IPS-NIHi7 (cell line): ENCODE data around the gene GNGT1.

Source experiments
- DNase-seq: peaks from one replicate; pipeline ENCODE4 v3.0.0; 2012; ENCODE audit warnings: mixed read lengths; ENCODE audit errors: extremely low spot score

The GNGT1 gene

GRCh38 chr7:93906267-93906666 is at the start of gene GNGT1:
TSS of gene GNGT1 (plus strand) at chr7:93906567. CDS start at chr7:93906747, 180 bp downstream.
- DNase-seq, result no peak

GRCh38 chr7:93858857-93859256 is 47.5 kb upstream of the GNGT1 start:
- DNase-seq, result no peak

DNA sequence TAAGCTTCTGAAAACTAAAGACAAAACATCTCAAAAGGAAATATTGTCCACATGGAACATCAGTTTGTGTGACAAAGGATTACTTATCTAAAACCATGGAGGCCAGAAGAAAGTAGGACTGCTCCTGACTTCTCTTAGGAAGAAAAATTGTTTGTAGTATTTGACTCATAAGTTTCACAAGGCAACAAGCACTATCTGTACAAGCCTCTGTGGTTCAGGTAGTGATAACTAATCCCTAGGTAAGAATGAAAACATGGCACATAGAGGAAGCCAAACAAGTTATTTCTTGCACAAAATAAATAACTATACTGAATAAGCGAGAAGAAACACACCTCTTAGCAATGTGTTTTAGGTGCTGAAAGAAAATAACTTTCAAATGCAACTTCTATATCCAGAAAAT is 46.1 kb upstream of the GNGT1 start:
- DNase-seq, result no peak

- no peak for DNase-seq
Measured at GRCh38 chr7:93861325-93861949, 44.9 kb upstream of the GNGT1 start.

DNA sequence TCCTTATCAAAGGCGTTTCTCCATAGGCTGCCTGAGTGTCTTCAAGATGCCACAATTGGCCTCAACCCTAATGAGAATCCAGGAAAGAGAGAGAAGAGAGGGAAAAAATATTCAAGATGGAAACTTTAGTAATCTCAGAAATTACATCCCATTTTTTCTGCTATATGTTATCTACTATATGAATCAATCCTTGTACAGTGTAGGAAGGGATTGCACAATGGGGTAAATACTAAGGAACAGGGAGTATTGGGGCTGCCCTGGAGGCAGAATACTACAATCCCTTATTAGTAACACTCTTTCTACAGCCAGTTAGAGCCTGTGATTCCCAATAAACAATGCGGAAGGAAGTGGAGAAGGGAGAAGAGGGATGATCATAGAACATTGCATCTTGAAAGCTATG is 43.7 kb upstream of the GNGT1 start:
- no peak for DNase-seq

DNA sequence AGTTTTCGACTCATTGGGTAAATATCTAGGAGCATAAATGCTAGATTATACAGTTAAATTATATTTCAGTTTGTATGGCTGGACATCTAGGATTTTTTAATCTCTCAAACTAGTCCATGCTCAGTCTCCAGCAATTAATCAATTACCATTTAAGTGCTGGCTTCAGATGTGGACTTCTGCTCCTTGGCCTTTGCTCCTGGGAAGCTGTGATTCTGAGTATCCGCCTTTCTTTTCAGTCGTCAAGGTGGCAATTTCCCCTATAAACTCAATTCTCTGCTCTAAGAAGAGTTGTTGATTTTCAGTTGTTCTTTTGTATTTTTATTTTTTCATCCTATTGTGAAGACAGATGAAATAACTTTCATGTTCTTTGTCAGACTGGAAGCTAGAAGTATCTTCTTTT is 39.5 kb upstream of the GNGT1 start:
- DNase-seq, result no peak

GRCh38 chr7:93873998-93874574 is 32.3 kb upstream of the GNGT1 start:
- no peak for DNase-seq

DNA sequence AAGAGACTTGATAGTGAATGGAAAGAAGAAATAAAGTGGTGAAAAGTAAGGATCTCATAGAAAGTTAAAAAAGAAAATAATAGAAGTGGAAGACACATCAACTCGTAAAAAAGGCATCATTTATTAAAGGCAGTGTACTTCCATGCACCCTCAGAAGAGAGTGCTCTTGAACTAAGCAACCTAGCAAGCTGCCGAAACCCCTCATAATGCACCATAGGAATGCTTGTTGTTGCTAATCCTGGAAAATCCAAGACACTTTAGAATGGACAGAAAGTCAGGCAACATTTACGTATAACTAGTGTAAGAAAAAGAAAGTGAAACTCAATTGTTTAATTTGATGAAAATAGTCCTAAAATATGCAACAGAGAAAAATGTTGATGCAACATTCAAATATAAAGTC is 28.6 kb upstream of the GNGT1 start:
- DNase-seq, result no peak

- DNase-seq, result no peak
Measured at GRCh38 chr7:93879356-93879755, 27.0 kb upstream of the GNGT1 start.

- DNase-seq, result no peak
Measured at GRCh38 chr7:93882468-93882867, 23.9 kb upstream of the GNGT1 start.

DNA sequence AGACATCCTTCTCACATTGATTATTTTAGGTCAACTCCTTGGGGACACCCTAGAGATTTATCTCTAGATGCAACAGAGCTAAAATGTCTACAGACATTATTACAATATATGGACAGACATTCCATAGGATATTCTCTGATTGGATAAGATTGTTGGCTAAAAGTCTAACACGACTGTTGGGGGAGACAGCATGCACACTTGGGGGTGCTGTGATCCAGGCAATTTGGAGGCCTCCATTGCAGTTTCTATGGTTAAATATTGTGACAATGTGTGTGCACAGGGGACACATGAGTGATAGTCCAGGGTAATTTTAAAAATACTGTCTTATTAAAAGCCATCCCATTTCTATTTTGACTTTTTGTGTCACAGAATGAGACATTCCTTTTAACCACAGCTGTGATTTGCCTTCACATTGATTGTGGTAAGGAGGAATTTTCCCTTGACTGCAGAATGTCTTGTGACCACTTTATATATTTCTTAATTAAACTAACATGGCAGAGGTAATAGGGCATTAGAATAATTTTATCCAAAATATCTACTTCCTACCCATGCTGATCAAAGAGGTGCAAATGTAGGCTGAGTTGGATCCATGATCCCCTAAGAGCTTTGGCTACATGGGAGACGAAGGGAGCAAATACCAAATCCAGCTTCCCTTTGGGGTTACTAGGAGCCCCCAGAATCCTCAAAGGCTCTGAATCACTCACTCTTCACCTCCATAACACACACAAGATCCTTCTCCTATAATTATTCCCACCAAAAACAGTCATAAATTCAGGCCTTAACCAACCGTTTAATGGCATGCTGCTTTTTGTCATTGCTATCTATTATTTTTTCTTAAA is 23.1 kb upstream of the GNGT1 start:
- DNase-seq, result no peak

DNA sequence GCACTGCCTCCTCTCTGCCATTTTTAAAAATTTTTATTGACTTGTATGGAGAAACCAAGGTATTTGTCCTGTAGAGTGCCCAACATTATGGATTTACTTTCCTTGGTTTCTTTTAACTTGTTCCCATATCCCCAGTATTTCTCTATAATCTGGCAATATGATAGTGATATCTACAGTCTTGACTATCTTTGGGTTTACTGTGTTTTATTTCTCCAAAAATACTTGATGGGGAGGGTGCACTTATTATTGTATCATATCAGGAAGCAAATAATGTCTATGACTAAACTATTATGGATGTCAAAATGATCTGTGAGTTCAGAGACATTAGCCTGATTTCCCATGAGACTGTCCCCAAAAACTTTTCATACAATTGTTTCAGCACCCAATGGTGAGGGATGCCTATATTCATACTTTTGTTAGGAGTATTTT is 22.4 kb upstream of the GNGT1 start:
- no peak for DNase-seq

DNA sequence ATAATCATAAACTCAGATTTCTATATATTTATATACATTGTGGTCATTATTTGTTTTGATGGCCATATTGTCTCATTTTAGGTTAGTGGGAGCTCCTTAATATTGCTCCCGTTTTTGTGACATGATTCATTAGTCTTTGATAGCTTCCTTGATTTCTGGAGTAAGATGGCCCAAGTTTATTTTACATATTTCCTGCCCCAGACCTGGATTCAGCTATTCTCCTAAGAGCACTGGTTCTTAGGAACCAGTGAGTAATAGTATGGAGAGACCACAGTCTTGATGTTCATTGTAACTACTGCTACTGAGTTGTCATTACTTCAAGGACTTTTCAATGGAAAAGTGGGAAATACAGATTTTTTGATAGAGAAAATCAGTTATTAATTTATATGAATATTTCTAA is 21.8 kb upstream of the GNGT1 start:
- no peak for DNase-seq

DNA sequence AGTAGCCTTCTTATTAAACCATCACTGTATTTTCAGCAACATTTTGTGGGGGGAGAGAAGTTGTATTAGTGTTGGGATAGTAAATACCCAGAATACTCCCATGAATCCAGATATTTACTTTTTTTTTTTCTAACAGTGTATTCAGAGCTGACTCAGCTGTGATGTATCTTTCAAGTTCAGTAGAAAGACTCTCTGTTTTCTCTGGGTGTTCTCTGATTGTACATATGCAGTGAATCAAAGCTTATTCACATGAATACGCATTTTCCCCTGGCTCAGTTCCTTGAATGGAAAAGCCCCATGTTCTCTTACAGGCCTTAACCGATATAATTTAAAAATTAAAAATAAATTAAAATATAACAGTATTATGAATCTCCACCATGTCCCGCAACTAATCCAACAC is 17.1 kb upstream of the GNGT1 start:
- no peak for DNase-seq

- DNase-seq, result peak; percentile 54
Measured at GRCh38 chr7:93890041-93890463, 16.3 kb upstream of the GNGT1 start.

GRCh38 chr7:93890464-93891068 is 15.8 kb upstream of the GNGT1 start, which contains the start of gene TFPI2:
TSS of gene TFPI2 (minus strand) at chr7:93890753. CDS start at chr7:93890678, 75 bp downstream.
- DNase-seq, result peak; percentile 67

DNA sequence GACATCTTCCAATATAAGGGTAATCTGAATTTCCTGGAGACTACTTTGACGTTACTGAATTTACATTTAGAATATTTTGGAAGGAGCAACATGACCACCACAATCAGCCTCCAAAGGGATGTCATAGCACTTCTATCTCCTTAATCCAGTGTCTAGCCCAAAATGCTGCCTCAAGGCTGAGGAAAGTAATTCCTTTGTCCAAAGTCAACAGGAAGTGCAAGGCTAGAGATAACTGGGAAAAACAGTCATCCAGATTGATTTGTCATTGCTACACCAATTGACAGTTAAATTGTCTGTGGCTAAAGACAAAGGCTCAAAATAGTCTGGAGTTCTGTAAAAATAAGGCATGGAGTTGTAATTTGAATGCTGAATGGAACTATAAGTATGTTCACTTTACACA is 11.9 kb upstream of the GNGT1 start:
- no peak for DNase-seq

GRCh38 chr7:93894966-93895640 is 11.3 kb upstream of the GNGT1 start:
- DNase-seq, result no peak

GRCh38 chr7:93895859-93896600 is 10.3 kb upstream of the GNGT1 start:
- no peak for DNase-seq

- no peak for DNase-seq
Measured at GRCh38 chr7:93897680-93898079, 8.7 kb upstream of the GNGT1 start.

GRCh38 chr7:93902777-93903423 is 3.5 kb upstream of the GNGT1 start:
- DNase-seq, result peak; percentile 55
